Stomach (tissue), 9 donors: ENCODE measurements around the gene CPLX1. TPM values are rescaled to one million over a fixed set of nuclear protein-coding genes. Genes with fewer than 3 reads are reported as not detected.

Experiments
- DNase-seq, 2 donors: peaks; one replicate each; pipeline versions ENCODE4 v3.0.0 to v3.0.0-alpha.2; 2013 to 2019
- H3K27ac ChIP-seq, 5 donors: fragments of 200-600 bp in 4 of 5; sonication (generic) in 4 of 5; one replicate each; pipeline ENCODE4 v1.5.1; 2013 to 2019; ENCODE audit warnings: mild to moderate bottlenecking in 1 of 5, moderate library complexity in 1 of 5
- H3K27me3 ChIP-seq, 3 donors: fragments of 200-600 bp; sonication (generic); one replicate each; pipeline ENCODE4 v1.5.1; 2017 to 2019; ENCODE audit warnings: mixed run types in 1 of 3
- H3K36me3 ChIP-seq, 4 donors: fragments of 200-600 bp; sonication (generic); 1 replicate in 3 of 4; 2 replicates in 1 of 4; pipeline ENCODE4 v1.5.1; 2016 to 2019
- H3K4me1 ChIP-seq, 4 donors: fragments of 200-600 bp; sonication (generic); one replicate each; pipeline ENCODE4 v1.5.1; 2016 to 2019
- H3K4me3 ChIP-seq, 4 donors: fragments of 200-600 bp; sonication (generic) in 3 of 4; one replicate each; pipeline ENCODE4 v1.5.1; 2016 to 2019; ENCODE audit warnings: mild to moderate bottlenecking in 1 of 4
- H3K9me3 ChIP-seq, 4 donors: fragments of 200-600 bp; sonication (generic); one replicate each; pipeline ENCODE4 v1.5.1; 2016 to 2019
- EP300 ChIP-seq: sonication (generic); formaldehyde crosslinking; IDR thresholded peaks from one replicate; pipeline ENCODE4 v1.6.1; 2017; ENCODE audit warnings: antibody characterized with exemption
- POLR2A ChIP-seq, 4 donors: fragments of 450-650 bp; IDR thresholded peaks; one replicate each; pipeline ENCODE4 v1.6.1; 2016; ENCODE audit warnings: antibody characterized with exemption in 4 of 4, control low read depth in 2 of 4, mild to moderate bottlenecking in 1 of 4, moderate library complexity in 1 of 4
- POLR2AphosphoS5 ChIP-seq, 3 donors: sonication (generic); formaldehyde crosslinking; IDR thresholded peaks; one replicate each; pipeline ENCODE4 v1.6.1; 2016; ENCODE audit warnings: antibody characterized with exemption in 3 of 3
- WGBS, 5 donors: extraction: QIAGEN DNeasy Blood & Tissue Kit in 3 of 5; methylation state at CpG; one replicate each; pipeline versions ENCODE4 v1.1.5 to v1.1.7; 2013 to 2018; 5-methylcytosine and 5-hydroxymethylcytosine counted together
- intact Hi-C: fragments of 100-400 bp; cut with DNase I; formaldehyde crosslinking; loops from one replicate; pipeline ENCODE4 v1.15.1; 2023; ENCODE audit warnings: low total_unique reads
- polyA plus RNA-seq, 3 donors: library from polyadenylated mRNA; stranded (reverse); fragments of 200-250 nt; gene quantifications; one replicate each; pipeline ENCODE4 v1.2.3, GENCODE V29; 2013
- total RNA-seq, 5 donors: library from RNA; depleted of rRNA; stranded (reverse); fragments of >200 nt; gene quantifications; one replicate each; pipeline versions ENCODE4 v1.1.0 to v1.2.3, GENCODE V29; 2014 to 2016
- TF ChIP-seq, protein P1 (sequence below), 7 experiments: fragments of 450-650 bp in 4 of 7; fragments of 200-600 bp in 3 of 7; sonication (generic) in 3 of 7; IDR thresholded peaks; one replicate each; pipeline ENCODE4 v1.5.1; 2016 to 2019; ENCODE audit warnings: antibody characterized with exemption in 7 of 7, control low read depth in 2 of 7, mild to moderate bottlenecking in 1 of 7
- donor health status: healthy with polysubstance abuse.
- donor health status: Bipolar disorder and iron deficiency.
- donor health status: healthy.

Gene CPLX1
- total and polyA plus RNA-seq, 8 donors, result 0.37 to 2.9 (median 1.9) TPM; not detected in 3

DNA sequence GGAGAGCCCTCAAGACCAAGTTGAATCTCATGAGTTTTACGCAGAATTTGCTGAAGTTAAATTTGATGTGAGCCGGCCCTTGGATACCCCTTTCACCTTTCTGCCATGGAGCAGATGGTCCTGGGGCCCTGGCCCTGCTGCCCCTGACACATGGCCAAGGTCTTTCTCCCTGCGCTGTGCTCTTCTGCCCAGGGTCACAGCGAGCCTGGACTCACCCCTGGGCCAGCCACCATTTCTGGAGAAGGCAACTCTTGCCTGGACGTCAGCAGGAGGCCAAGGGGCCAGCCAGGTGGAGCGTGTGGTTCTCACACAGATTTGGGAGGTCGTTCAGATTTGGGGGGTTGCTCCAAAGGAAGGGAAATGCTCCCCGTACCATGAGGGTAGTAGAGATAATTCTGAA, 90.3 kb downstream of the CPLX1 start:
- Histone ChIP-seq H3K9me3 (no peaks in the 10 kb centered on the region), H3K4me1 (no peaks in the 10 kb centered on the region), H3K27ac (no peak overlapping the region), H3K36me3 (peaks cover 68 to 95% (median 91%) of the 10 kb centered on the region in 4 donors), H3K27me3 (no peaks in the 10 kb centered on the region), H3K4me3 (no peak overlapping the region)
- intact Hi-C loops, result no loop called here
- no peak for TF ChIP-seq EP300
- no peak for TF ChIP-seq POLR2AphosphoS5 (IDR thresholded peaks at IDR 0.05)
- TF ChIP-seq POLR2A (IDR thresholded peaks at IDR 0.05), result no peak
- TF ChIP-seq, protein P1, sequence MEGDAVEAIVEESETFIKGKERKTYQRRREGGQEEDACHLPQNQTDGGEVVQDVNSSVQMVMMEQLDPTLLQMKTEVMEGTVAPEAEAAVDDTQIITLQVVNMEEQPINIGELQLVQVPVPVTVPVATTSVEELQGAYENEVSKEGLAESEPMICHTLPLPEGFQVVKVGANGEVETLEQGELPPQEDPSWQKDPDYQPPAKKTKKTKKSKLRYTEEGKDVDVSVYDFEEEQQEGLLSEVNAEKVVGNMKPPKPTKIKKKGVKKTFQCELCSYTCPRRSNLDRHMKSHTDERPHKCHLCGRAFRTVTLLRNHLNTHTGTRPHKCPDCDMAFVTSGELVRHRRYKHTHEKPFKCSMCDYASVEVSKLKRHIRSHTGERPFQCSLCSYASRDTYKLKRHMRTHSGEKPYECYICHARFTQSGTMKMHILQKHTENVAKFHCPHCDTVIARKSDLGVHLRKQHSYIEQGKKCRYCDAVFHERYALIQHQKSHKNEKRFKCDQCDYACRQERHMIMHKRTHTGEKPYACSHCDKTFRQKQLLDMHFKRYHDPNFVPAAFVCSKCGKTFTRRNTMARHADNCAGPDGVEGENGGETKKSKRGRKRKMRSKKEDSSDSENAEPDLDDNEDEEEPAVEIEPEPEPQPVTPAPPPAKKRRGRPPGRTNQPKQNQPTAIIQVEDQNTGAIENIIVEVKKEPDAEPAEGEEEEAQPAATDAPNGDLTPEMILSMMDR (IDR thresholded peaks at IDR 0.05), result no peak
- DNase-seq, result no peak
- WGBS, 5 donors, result 96 to 97% (median 96%) methylated on average over 8 of the region's 8 CpGs

Other genes starting within 250 kb of the CPLX1 start
- gene TMEM271, start 249.8 kb downstream of the CPLX1 start, total RNA-seq, result not detected
- gene TMEM271, start 249.8 kb downstream of the CPLX1 start, polyA plus RNA-seq, result under 1 TPM in 1 of 3 donors, not detected in 2; 0.03 TPM
- gene PDE6B, start 200.6 kb downstream of the CPLX1 start, total RNA-seq, result 10 to 100 TPM in 1 of 5 donors, not detected in 4; 12.3 TPM
- gene PDE6B, start 200.6 kb downstream of the CPLX1 start, polyA plus RNA-seq, result 1 to 10 TPM; 1.1 to 1.8 (median 1.6) TPM
- 100 to 1,000 TPM in 3 of 5 donors, 10 to 100 TPM in 1, 1 to 10 TPM in 1; 8.0 to 842 (median 169) TPM for gene ATP5ME, start 151.9 kb downstream of the CPLX1 start, total RNA-seq
- 100 to 1,000 TPM; 742 to 876 (median 853) TPM for gene ATP5ME, start 151.9 kb downstream of the CPLX1 start, polyA plus RNA-seq
- 10 to 100 TPM in 3 of 5 donors, 1 to 10 TPM in 2; 7.0 to 67.7 (median 13.4) TPM for gene MYL5, start 151.6 kb downstream of the CPLX1 start, total RNA-seq
- gene MYL5, start 151.6 kb downstream of the CPLX1 start, polyA plus RNA-seq, result 100 to 1,000 TPM in 1 of 3 donors, 10 to 100 TPM in 2; 18.8 to 148 (median 42.7) TPM
- gene SLC49A3, start 137.0 kb downstream of the CPLX1 start, total RNA-seq, result 10 to 100 TPM in 2 of 5 donors, 1 to 10 TPM in 3; 2.7 to 18.8 (median 9.4) TPM
- 10 to 100 TPM in 2 of 3 donors, 1 to 10 TPM in 1; 8.2 to 15.2 (median 11.4) TPM for gene SLC49A3, start 137.0 kb downstream of the CPLX1 start, polyA plus RNA-seq
- 100 to 1,000 TPM in 2 of 5 donors, 10 to 100 TPM in 3; 45.2 to 140 (median 82.6) TPM for gene PCGF3, start 120.3 kb downstream of the CPLX1 start, total RNA-seq
- gene PCGF3, start 120.3 kb downstream of the CPLX1 start, polyA plus RNA-seq, result 10 to 100 TPM; 24.7 to 48.9 (median 24.9) TPM
- 100 to 1,000 TPM in 4 of 5 donors, 10 to 100 TPM in 1; 71.8 to 503 (median 194) TPM for gene GAK, start 106.2 kb upstream of the CPLX1 start, total RNA-seq
- 100 to 1,000 TPM; 128 to 149 (median 133) TPM for gene GAK, start 106.2 kb upstream of the CPLX1 start, polyA plus RNA-seq
- 10 to 100 TPM in 4 of 5 donors, 1 to 10 TPM in 1; 7.3 to 82.8 (median 20.1) TPM for gene TMEM175, start 106.3 kb upstream of the CPLX1 start, total RNA-seq
- 10 to 100 TPM; 16.6 to 39.4 (median 18.9) TPM for gene TMEM175, start 106.3 kb upstream of the CPLX1 start, polyA plus RNA-seq
- gene DGKQ, start 147.4 kb upstream of the CPLX1 start, total RNA-seq, result 100 to 1,000 TPM in 1 of 5 donors, 10 to 100 TPM in 1, 1 to 10 TPM in 3; 5.8 to 176 (median 8.8) TPM
- gene DGKQ, start 147.4 kb upstream of the CPLX1 start, polyA plus RNA-seq, result 1 to 10 TPM; 3.8 to 6.6 (median 5.4) TPM
- gene IDUA, start 160.9 kb upstream of the CPLX1 start, total RNA-seq, result 100 to 1,000 TPM in 1 of 5 donors, 10 to 100 TPM in 3, 1 to 10 TPM in 1; 8.8 to 278 (median 92.4) TPM
- 10 to 100 TPM; 10.8 to 21.9 (median 15.4) TPM for gene IDUA, start 160.9 kb upstream of the CPLX1 start, polyA plus RNA-seq
- gene SLC26A1, start 167.3 kb upstream of the CPLX1 start, total RNA-seq, result 1 to 10 TPM in 2 of 5 donors, under 1 TPM in 1, not detected in 2; 0.18 to 5.8 (median 3.5) TPM
- gene SLC26A1, start 167.3 kb upstream of the CPLX1 start, polyA plus RNA-seq, result 1 to 10 TPM in 1 of 3 donors, under 1 TPM in 1, not detected in 1; 0.68 to 8.9 TPM
- gene FGFRL1, start 185.5 kb upstream of the CPLX1 start, total RNA-seq, result 10 to 100 TPM in 3 of 5 donors, 1 to 10 TPM in 2; 3.5 to 42.7 (median 19.6) TPM
- gene FGFRL1, start 185.5 kb upstream of the CPLX1 start, polyA plus RNA-seq, result 10 to 100 TPM in 1 of 3 donors, 1 to 10 TPM in 2; 5.8 to 10.3 (median 9.2) TPM